ENCODE data around the gene STK38.

DNA sequence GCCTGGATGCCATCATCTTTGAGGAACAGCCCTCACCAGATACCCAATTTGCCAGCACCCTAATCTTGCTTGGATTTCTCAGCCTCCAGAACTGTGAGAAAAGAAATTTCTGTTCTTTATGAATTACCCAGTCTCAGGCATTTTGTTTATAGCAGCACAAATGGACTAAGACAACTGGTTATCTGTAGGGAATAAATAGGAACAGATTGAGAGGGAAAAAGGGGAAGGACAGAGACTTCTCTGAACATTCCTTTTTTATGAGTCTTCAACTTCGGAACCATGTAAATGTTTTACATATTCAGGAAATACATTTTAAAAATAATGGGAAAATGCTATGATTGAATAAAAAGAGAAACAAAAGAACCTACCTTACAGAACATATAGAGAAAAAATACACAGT lies 83.6 kb downstream of the STK38 start:
- TF ChIP-seq POLR2A (IDR thresholded peaks at IDR 0.05), result no peak
- TF ChIP-seq, protein P1, sequence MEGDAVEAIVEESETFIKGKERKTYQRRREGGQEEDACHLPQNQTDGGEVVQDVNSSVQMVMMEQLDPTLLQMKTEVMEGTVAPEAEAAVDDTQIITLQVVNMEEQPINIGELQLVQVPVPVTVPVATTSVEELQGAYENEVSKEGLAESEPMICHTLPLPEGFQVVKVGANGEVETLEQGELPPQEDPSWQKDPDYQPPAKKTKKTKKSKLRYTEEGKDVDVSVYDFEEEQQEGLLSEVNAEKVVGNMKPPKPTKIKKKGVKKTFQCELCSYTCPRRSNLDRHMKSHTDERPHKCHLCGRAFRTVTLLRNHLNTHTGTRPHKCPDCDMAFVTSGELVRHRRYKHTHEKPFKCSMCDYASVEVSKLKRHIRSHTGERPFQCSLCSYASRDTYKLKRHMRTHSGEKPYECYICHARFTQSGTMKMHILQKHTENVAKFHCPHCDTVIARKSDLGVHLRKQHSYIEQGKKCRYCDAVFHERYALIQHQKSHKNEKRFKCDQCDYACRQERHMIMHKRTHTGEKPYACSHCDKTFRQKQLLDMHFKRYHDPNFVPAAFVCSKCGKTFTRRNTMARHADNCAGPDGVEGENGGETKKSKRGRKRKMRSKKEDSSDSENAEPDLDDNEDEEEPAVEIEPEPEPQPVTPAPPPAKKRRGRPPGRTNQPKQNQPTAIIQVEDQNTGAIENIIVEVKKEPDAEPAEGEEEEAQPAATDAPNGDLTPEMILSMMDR (IDR thresholded peaks at IDR 0.05), result no peak
